ENCODE measurements around the gene PLBD2. TPM values are rescaled to one million over a fixed set of nuclear protein-coding genes. Genes with fewer than 3 reads are reported as not detected.

Gene PLBD2
- total and polyA plus RNA-seq, 9 of the 15 experiments (the other 6 are each of a cell fraction or from before 2014, with no cell fraction given) = 2.4 to 37.4 (median 6.0) TPM

GRCh38 chr12:113334786-113335539 is 23.4 kb upstream of the PLBD2 start, which contains the start of gene SLC8B1 (continued):
- TF ChIP-seq CTCF (IDR thresholded peaks at IDR 0.05 in 2 of 3, conservative IDR thresholded peaks at IDR 0.05 in 1 of 3; ENCODE audit: insufficient read depth in 2 of 3, low read depth in 1 of 3, low read length in 3 of 3) (no peak), PRMT5 (CRISPR knock-in tag; IDR thresholded peaks at IDR 0.05) (no peak), ZNF165 (CRISPR knock-in tag; IDR thresholded peaks at IDR 0.05; ENCODE audit: borderline replicate concordance) (no peak), PHB2 (IDR thresholded peaks at IDR 0.05; ENCODE audit: low read depth) (no peak), MAFF (IDR thresholded peaks at IDR 0.05; ENCODE audit: low read length) (no peak; the same call in 1 of the 2 replicates), AFF1 (IDR thresholded peaks at IDR 0.05; ENCODE audit: low read depth in 1 of 2, partially characterized antibody in 2 of 2) (no peak), TSHZ1 (CRISPR knock-in tag; IDR thresholded peaks at IDR 0.05) (no peak), NFIC (IDR thresholded peaks at IDR 0.05) (no peak), SRSF3 (IDR thresholded peaks at IDR 0.05; ENCODE audit: insufficient read depth, low read length) (no peak), E2F5 (CRISPR knock-in tag; IDR thresholded peaks at IDR 0.05) (no peak), ETS1 (conservative IDR thresholded peaks at IDR 0.05; ENCODE audit: control insufficient read depth, low read depth, low read length) (peak; percentile 52; the same call in 1 of the 2 replicates), FOXP4 (CRISPR knock-in tag; IDR thresholded peaks at IDR 0.05; ENCODE audit: borderline replicate concordance) (0 out of 2 replicates have a peak, but pooled peaks have one; percentile 60)

Data from K562 (cell line).